Endothelial cell of umbilical vein (primary cell): ENCODE measurements around the gene RPS19. TPM values are rescaled to one million over a fixed set of nuclear protein-coding genes. Genes with fewer than 3 reads are reported as not detected.

Source experiments
- BruUV-seq: library from RNA; stranded (reverse); fragments of 400-500 nt; replicated peaks from 2 replicates; lab custom pipeline; 2021; lab: Mats Ljungman, UMichigan
- CTCF ChIA-PET: fragments of 300-600, 350-600 bp; sonication (Branson Sonifier 250); formaldehyde crosslinking; loops from one replicate; lab custom pipeline; 2021; ENCODE audit warnings: antibody characterized with exemption, inconsistent platforms; lab: Charles Lee
- POLR2A ChIA-PET: fragments of 300-600, 350-600 bp; sonication (Branson Sonifier 250); formaldehyde crosslinking; loops from one replicate; lab custom pipeline; 2021; ENCODE audit warnings: antibody characterized with exemption, inconsistent platforms; lab: Charles Lee
- DNase-seq: peaks from one replicate; pipeline ENCODE4 v3.0.0-alpha.2; 2011; ENCODE audit warnings: low read depth, low spot score
- FAIRE-seq: peaks from 2 replicates; lab custom pipeline; 2011; peaks lifted over from hg19 to GRCh38; lab: Jason Lieb, UNC
- H2AFZ ChIP-seq: 2 replicates; pipeline ENCODE4 v1.6.0; 2012; ENCODE audit warnings: low read depth, low read length, control low read depth, inconsistent platforms
- H3K27ac ChIP-seq: 2 replicates; pipeline ENCODE4 v1.5.1; 2011; ENCODE audit warnings: low read depth, mild to moderate bottlenecking, control low read depth, low read length, moderate library complexity; ENCODE audit not compliant: insufficient read depth
- H3K27me3 ChIP-seq, 2 experiments: 2 replicates each; pipeline versions ENCODE4 v1.6.0 to v1.6.1; 2011; ENCODE audit warnings: low read length in 2 of 2, mixed read lengths in 1 of 2; ENCODE audit not compliant: control insufficient read depth in 2 of 2, insufficient read depth in 2 of 2
- H3K36me3 ChIP-seq, 2 experiments: 2 replicates in 1 of 2; 3 replicates in 1 of 2; pipeline ENCODE4 v1.5.1; 2011; ENCODE audit warnings: low read length in 2 of 2, mild to moderate bottlenecking in 1 of 2, moderate library complexity in 1 of 2; ENCODE audit not compliant: control insufficient read depth in 2 of 2, insufficient read depth in 2 of 2; ENCODE audit errors: extremely low read depth in 1 of 2
- H3K4me1 ChIP-seq: 3 replicates; pipeline ENCODE4 v1.5.1; 2011; ENCODE audit warnings: mild to moderate bottlenecking, low read length; ENCODE audit not compliant: control insufficient read depth, insufficient read depth; ENCODE audit errors: extremely low read depth
- H3K4me2 ChIP-seq: 2 replicates; pipeline ENCODE4 v1.6.1; 2011; ENCODE audit warnings: low read length, control low read depth, mixed read lengths; ENCODE audit not compliant: insufficient read depth
- H3K4me3 ChIP-seq, 3 experiments: fragments of 200-600 bp in 1 of 3; sonication (generic), shearing (Covaris generic) in 1 of 3; replicated peaks in 1 of 3; 2 replicates each; pipeline ENCODE4 v1.5.1; 2011 to 2016; ENCODE audit warnings: control low read depth in 3 of 3, low read length in 3 of 3, mild to moderate bottlenecking in 2 of 3, inconsistent platforms in 1 of 3, low read depth in 1 of 3, moderate library complexity in 1 of 3; ENCODE audit not compliant: insufficient read depth in 1 of 3
- H3K79me2 ChIP-seq: 2 replicates; pipeline ENCODE4 v1.6.0; 2012; ENCODE audit warnings: low read length, inconsistent platforms; ENCODE audit not compliant: control insufficient read depth, insufficient read depth
- H3K9ac ChIP-seq: replicated peaks from 2 replicates; pipeline ENCODE3; 2011; ENCODE audit warnings: low read length, control low read depth; ENCODE audit not compliant: insufficient read depth; ENCODE audit errors: extremely low read depth
- H3K9me1 ChIP-seq: replicated peaks from 3 replicates; pipeline ENCODE4 v1.6.0; 2011; ENCODE audit warnings: mild to moderate bottlenecking, low read length; ENCODE audit not compliant: control insufficient read depth, insufficient read depth; ENCODE audit errors: extremely low read depth
- H3K9me3 ChIP-seq: replicated peaks from 2 replicates; pipeline ENCODE4 v1.5.1; 2012; ENCODE audit warnings: low read length, inconsistent platforms; ENCODE audit not compliant: control insufficient read depth, insufficient read depth
- H4K20me1 ChIP-seq: replicated peaks from 2 replicates; pipeline ENCODE3; 2011; ENCODE audit warnings: mild to moderate bottlenecking, low read length; ENCODE audit not compliant: control insufficient read depth, insufficient read depth; ENCODE audit errors: extremely low read depth
- EZH2 ChIP-seq: IDR thresholded peaks from 2 replicates; pipeline ENCODE4 v1.6.1; 2012; ENCODE audit warnings: borderline replicate concordance, low read depth, mild to moderate bottlenecking, moderate library complexity, low read length, inconsistent platforms; ENCODE audit not compliant: severe bottlenecking
- FOS ChIP-seq: IDR thresholded peaks from 2 replicates; pipeline ENCODE4 v1.6.1; 2011; ENCODE audit warnings: mild to moderate bottlenecking, low read length, moderate library complexity, borderline replicate concordance; ENCODE audit not compliant: insufficient read depth
- GATA2 ChIP-seq: IDR thresholded peaks from 2 replicates; pipeline ENCODE4 v1.7.0; 2011; ENCODE audit warnings: low read depth, mild to moderate bottlenecking, moderate library complexity, mixed read lengths, low read length; ENCODE audit not compliant: insufficient read length, insufficient read depth
- JUN ChIP-seq: IDR thresholded peaks from 2 replicates; pipeline ENCODE4 v1.6.1; 2011; ENCODE audit warnings: borderline replicate concordance, low read depth; ENCODE audit not compliant: insufficient read length, insufficient read depth
- MYC ChIP-seq: IDR thresholded peaks from one replicate; pipeline ENCODE4 v1.6.1; 2011; ENCODE audit warnings: mild to moderate bottlenecking, low read depth, low read length
- POLR2A ChIP-seq: IDR thresholded peaks from 2 replicates; pipeline ENCODE4 v1.6.1; 2012; ENCODE audit warnings: low read depth, mild to moderate bottlenecking, control low read depth, low read length
- POLR2AphosphoS5 ChIP-seq: IDR thresholded peaks from 2 replicates; pipeline ENCODE4 v1.6.1; 2012; ENCODE audit warnings: low read depth, mild to moderate bottlenecking, control low read depth, low read length, moderate library complexity; ENCODE audit not compliant: insufficient read depth
- dilution Hi-C: fragments of 300-500 bp; cut with MboI; formaldehyde crosslinking; loops from one replicate; pipeline ENCODE4 v1.15.0; 2019; ENCODE audit warnings: low sequenced_read_pairs; ENCODE audit not compliant: extremely low pct_ligation_motif_present
- intact Hi-C: fragments of 100-400 bp; cut with micrococcal nuclease; formaldehyde crosslinking; loops from one replicate; pipeline ENCODE4 v1.10.0; 2022
- polyA plus RNA-seq, 4 experiments: library from polyadenylated mRNA; depleted of rRNA in 3 of 4; stranded (reverse) in 3 of 4; unstranded in 1 of 4; fragments of >200 nt; gene quantifications; 2 replicates each; pipeline versions ENCODE4 v1.2.1 to v1.2.3, GENCODE V29; 2011 to 2012; ENCODE audit warnings: missing spikeins in 1 of 4
- total RNA-seq: library from RNA; stranded (reverse); gene quantifications from 2 replicates; pipeline ENCODE4 v1.2.3, GENCODE V29; 2021
- TF ChIP-seq, protein P1 (sequence below): IDR thresholded peaks from 2 replicates; pipeline ENCODE4 v1.6.1; 2011; ENCODE audit not compliant: insufficient read depth, insufficient read length
- TF ChIP-seq, protein P2 (sequence below), 2 donors: IDR thresholded peaks; 1 replicate in 1 of 2; 2 replicates in 1 of 2; pipeline ENCODE4 v1.5.1; 2011; ENCODE audit warnings: low read length in 2 of 2, mild to moderate bottlenecking in 2 of 2, moderate library complexity in 2 of 2, control low read depth in 1 of 2, inconsistent platforms in 1 of 2, low read depth in 1 of 2; ENCODE audit not compliant: insufficient read depth in 1 of 2; ENCODE audit errors: extremely low read depth in 1 of 2

The RPS19 gene
- total and polyA plus RNA-seq, 2 donors (not counting 3 experiments of a cell fraction or from before 2014, with no cell fraction given): 2,234 to 4,353 TPM

DNA sequence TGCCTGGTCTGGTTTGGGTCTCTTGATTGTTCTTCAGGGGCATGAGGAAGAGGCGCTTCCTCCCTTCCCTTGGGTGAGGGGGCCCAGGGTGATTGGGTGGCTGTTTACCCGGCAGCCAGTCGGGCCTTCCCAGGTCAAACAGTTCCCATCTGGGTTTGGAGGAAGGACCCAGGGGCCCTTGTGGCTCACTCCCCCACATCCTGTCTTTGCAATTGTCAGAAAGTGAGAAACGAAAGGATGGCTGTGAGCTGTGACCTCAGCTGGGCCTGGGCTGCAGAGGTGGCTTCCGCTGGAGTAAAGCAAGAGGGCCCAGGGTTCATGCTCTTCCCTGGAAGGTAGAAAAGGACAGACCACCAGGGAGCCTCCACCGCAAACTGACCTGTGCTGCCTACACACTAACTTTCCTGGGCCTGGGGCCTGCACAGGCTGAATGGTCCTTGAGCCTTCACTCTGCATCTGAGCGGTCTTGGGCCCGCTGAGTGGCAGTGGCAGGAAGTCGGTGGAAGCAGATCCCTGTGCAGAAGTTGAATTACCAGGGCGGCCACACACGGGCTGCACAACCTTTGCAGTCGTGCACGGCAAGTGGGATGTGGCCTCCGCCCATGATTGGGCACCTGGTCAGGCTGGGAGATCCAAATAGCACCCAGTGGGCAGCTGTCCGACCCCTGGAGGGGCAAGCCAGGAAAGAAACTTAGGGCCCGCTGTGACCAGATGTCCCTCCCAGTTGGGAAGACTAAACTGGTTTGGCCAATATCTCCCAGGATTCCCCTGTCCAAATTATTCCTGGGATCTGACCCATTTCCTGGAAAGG lies 11.7 kb downstream of the RPS19 start:
- no TSS peak for BruUV-seq
- CTCF ChIA-PET: interaction anchor here (0.6 to 2.6 kb wide), 3 partner anchors 11 to 80 kb away, joined by 3 to 35 read pairs (median 8); partner anchors contain the start of genes ARHGEF1 and ERFL

More for the DNA sequence above, 11.7 kb downstream of the RPS19 start:
- Histone ChIP-seq H3K4me1 (no peaks in the 10 kb centered on the region), H3K9me3 (no peaks in the 10 kb centered on the region), H3K9me1 (no peaks in the 10 kb centered on the region), H3K79me2 (peaks cover 22% of the 10 kb centered on the region), H3K4me2 (no peak overlapping the region), H3K27ac (no peak overlapping the region), H3K9ac (no peak overlapping the region), H3K4me3 (no peak overlapping the region), H3K36me3 (peaks cover 26 to 41% of the 10 kb centered on the region in 2 experiments), H2AFZ (no peak overlapping the region), H3K27me3 (no peaks in the 10 kb centered on the region), H4K20me1 (no peaks in the 10 kb centered on the region)
- TF ChIP-seq POLR2A (no peak), GATA2 (no peak), FOS (no peak), JUN (no peak), EZH2 (no peak), POLR2AphosphoS5 (no peak), MYC (no peak)
- TF ChIP-seq, protein P1, sequence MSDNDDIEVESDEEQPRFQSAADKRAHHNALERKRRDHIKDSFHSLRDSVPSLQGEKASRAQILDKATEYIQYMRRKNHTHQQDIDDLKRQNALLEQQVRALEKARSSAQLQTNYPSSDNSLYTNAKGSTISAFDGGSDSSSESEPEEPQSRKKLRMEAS: no peak
- TF ChIP-seq, protein P2, sequence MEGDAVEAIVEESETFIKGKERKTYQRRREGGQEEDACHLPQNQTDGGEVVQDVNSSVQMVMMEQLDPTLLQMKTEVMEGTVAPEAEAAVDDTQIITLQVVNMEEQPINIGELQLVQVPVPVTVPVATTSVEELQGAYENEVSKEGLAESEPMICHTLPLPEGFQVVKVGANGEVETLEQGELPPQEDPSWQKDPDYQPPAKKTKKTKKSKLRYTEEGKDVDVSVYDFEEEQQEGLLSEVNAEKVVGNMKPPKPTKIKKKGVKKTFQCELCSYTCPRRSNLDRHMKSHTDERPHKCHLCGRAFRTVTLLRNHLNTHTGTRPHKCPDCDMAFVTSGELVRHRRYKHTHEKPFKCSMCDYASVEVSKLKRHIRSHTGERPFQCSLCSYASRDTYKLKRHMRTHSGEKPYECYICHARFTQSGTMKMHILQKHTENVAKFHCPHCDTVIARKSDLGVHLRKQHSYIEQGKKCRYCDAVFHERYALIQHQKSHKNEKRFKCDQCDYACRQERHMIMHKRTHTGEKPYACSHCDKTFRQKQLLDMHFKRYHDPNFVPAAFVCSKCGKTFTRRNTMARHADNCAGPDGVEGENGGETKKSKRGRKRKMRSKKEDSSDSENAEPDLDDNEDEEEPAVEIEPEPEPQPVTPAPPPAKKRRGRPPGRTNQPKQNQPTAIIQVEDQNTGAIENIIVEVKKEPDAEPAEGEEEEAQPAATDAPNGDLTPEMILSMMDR (IDR thresholded peaks at IDR 0.05; ENCODE audit: extremely low read depth in 1 of 2, insufficient read depth in 1 of 2, low read depth in 1 of 2, low read length in 2 of 2): no peak
- intact Hi-C loops (loop anchor here (2.0 kb wide), 1 partner anchor 87 kb away; the partner anchor contains the start of gene RABAC1), dilution Hi-C loops (no loop called here)
- POLR2A ChIA-PET: interaction anchor here (0.9 kb wide), 1 partner anchor 12 kb away, joined by 3 read pairs; the partner anchor contains the start of gene RPS19
- no peak for FAIRE-seq
- DNase-seq: no peak
